ENCODE data around the gene OSTF1.

DNA sequence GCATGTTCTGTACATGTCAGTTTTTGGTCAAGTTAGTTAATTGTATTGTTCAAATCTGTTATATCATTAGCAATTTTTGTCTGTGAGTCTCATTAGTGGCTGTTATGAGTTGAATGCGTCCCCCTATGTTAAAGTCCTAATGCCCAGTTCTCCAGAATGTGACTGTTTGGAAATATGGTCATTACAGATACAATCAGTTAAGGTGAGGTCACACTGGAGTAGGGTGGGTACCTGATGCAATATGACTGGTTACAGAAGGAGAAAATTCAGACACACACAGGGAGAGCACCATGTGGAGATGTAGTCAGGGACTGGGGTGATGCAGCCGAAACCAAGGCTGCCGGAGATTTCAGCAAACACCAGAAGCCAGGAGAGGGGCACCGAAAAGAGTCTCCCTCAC is 15.4 kb upstream of the OSTF1 start:
- TF ChIP-seq SUZ12 (IDR thresholded peaks at IDR 0.05; ENCODE audit: extremely low read depth, insufficient read depth, insufficient read length) (no peak), ZNF274 (IDR thresholded peaks at IDR 0.05; ENCODE audit: low read depth, low read length) (no peak)
